Fibroblast of lung (primary cell): ENCODE measurements around the gene SIAH3.

ENCODE experiments used
- EZH2 ChIP-seq: IDR thresholded peaks from 2 replicates; pipeline ENCODE4 v1.5.1; 2012; ENCODE audit warnings: low read length, control low read depth, mild to moderate bottlenecking; ENCODE audit errors: missing control alignments
- TF ChIP-seq, protein P1 (sequence below), 2 donors: IDR thresholded peaks in 1 of 2; conservative IDR thresholded peaks in 1 of 2; 1 replicate in 1 of 2; 2 replicates in 1 of 2; pipeline ENCODE4 v1.5.1; 2011 to 2012; ENCODE audit warnings: low read length in 2 of 2, control low read depth in 1 of 2, inconsistent platforms in 1 of 2, low read depth in 1 of 2, mild to moderate bottlenecking in 1 of 2

DNA sequence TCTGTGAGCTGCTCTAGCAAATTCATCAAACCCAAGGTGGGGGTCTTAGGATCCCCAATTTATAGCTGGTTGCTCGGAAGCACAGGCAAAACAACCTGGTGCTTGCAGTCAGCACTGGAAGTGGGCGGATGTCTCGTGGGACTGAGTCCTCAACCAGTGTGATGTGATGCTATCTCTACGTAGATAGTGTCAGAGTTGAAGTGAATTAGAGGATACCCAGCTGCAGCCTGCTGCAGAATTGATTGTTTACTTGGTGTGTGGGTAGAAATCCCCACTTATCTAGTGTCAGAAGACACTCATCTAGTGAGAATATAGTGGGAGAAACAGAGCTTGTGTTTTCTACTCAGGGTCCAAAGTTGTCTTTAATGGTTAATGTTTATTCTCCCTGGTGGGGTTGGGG, 86.1 kb downstream of the SIAH3 start:
- TF ChIP-seq, protein P1, sequence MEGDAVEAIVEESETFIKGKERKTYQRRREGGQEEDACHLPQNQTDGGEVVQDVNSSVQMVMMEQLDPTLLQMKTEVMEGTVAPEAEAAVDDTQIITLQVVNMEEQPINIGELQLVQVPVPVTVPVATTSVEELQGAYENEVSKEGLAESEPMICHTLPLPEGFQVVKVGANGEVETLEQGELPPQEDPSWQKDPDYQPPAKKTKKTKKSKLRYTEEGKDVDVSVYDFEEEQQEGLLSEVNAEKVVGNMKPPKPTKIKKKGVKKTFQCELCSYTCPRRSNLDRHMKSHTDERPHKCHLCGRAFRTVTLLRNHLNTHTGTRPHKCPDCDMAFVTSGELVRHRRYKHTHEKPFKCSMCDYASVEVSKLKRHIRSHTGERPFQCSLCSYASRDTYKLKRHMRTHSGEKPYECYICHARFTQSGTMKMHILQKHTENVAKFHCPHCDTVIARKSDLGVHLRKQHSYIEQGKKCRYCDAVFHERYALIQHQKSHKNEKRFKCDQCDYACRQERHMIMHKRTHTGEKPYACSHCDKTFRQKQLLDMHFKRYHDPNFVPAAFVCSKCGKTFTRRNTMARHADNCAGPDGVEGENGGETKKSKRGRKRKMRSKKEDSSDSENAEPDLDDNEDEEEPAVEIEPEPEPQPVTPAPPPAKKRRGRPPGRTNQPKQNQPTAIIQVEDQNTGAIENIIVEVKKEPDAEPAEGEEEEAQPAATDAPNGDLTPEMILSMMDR (conservative IDR thresholded peaks at IDR 0.05 in 1 of 2, IDR thresholded peaks at IDR 0.05 in 1 of 2; ENCODE audit: low read depth in 1 of 2, low read length in 2 of 2), result no peak
- TF ChIP-seq EZH2, result no peak
